A549 (cell line): ENCODE measurements around the gene CCDC60. TPM values are rescaled to one million over a fixed set of nuclear protein-coding genes. Genes with fewer than 3 reads are reported as not detected.

Experiments
- ATAC-seq, 2 experiments: fragments of 200-7000 bp in 1 of 2; fragments of >200 bp in 1 of 2; cut with Nextera tagmentation in 1 of 2; cut with Tn5 transposase in 1 of 2; 3 replicates each; pipeline versions ENCODE4 v1.8.0 to v1.9.1; 2018 to 2020; ENCODE audit warnings: mild to moderate bottlenecking in 1 of 2, moderate library complexity in 1 of 2
- CTCF ChIA-PET: fragments of 300-600 bp; sonication (Branson Sonifier 250); formaldehyde crosslinking; extraction: SDS; loops from one replicate; lab custom pipeline; 2021; ENCODE audit warnings: antibody characterized with exemption, inconsistent platforms; lab: Yijun Ruan, JAX
- POLR2A ChIA-PET: fragments of 350-600 bp; formaldehyde crosslinking; extraction: SDS; loops from one replicate; lab custom pipeline; 2021; ENCODE audit warnings: antibody characterized with exemption, inconsistent platforms; lab: Yijun Ruan, JAX
- DNase-seq, 2 experiments: peaks; one replicate each; pipeline versions ENCODE4 v3.0.0 to v3.0.0-alpha.2; 2011 to 2016; ENCODE audit warnings: low read depth in 1 of 2, low spot score in 1 of 2
- FAIRE-seq: peaks from 2 replicates; lab custom pipeline; 2011; peaks lifted over from hg19 to GRCh38; lab: Jason Lieb, UNC
- H3K27ac ChIP-seq, 2 experiments: fragments of >200 bp; sonication (Bioruptor Twin); formaldehyde crosslinking; 3 replicates each; pipeline ENCODE4 v1.5.1; 2016 to 2017
- H3K4me1 ChIP-seq: fragments of >200 bp; sonication (Bioruptor Twin); formaldehyde crosslinking; 3 replicates; pipeline ENCODE4 v1.6.1; 2016
- H3K4me2 ChIP-seq: fragments of >200 bp; sonication (Bioruptor Twin); formaldehyde crosslinking; 3 replicates; pipeline ENCODE4 v1.6.1; 2016
- H3K4me3 ChIP-seq: fragments of >200 bp; sonication (Bioruptor Twin); formaldehyde crosslinking; 3 replicates; pipeline ENCODE4 v1.5.1; 2016
- H3K9me3 ChIP-seq: fragments of >200 bp; sonication (Bioruptor Twin); formaldehyde crosslinking; 3 replicates; pipeline ENCODE4 v1.6.1; 2016
- BCL3 ChIP-seq: fragments of >200 bp; sonication (Bioruptor Twin); formaldehyde crosslinking; IDR thresholded peaks from 3 replicates; pipeline ENCODE4 v1.6.1; 2016
- CBX2 ChIP-seq: fragments of 200-600 bp; sonication (generic); IDR thresholded peaks from 2 replicates; pipeline ENCODE4 v1.6.1; 2016; ENCODE audit warnings: low read depth, mild to moderate bottlenecking, borderline replicate concordance
- CHD2 ChIP-seq: fragments of 150-350 bp; IDR thresholded peaks from 2 replicates; pipeline ENCODE4 v1.6.1; 2014; ENCODE audit warnings: low read length; ENCODE audit not compliant: partially characterized antibody
- E2F6 ChIP-seq: IDR thresholded peaks from 2 replicates; pipeline ENCODE4 v1.6.1; 2012; ENCODE audit warnings: low read depth, borderline replicate concordance
- EHF ChIP-seq: fragments of 250-450 bp; sonication (Bioruptor Pico); IDR thresholded peaks from 2 replicates; pipeline ENCODE4 v1.5.0; 2020; ENCODE audit warnings: mild to moderate bottlenecking
- ESRRA ChIP-seq: fragments of 150-350 bp; IDR thresholded peaks from 2 replicates; pipeline ENCODE4 v1.6.1; 2014; ENCODE audit warnings: mild to moderate bottlenecking, low read length, borderline replicate concordance
- FOXS1 ChIP-seq: fragments of 250-450 bp; sonication (Bioruptor Pico); IDR thresholded peaks from 2 replicates; pipeline ENCODE4 v1.5.0; 2020; ENCODE audit warnings: mild to moderate bottlenecking, moderate library complexity
- HES2 ChIP-seq: fragments of >200 bp; sonication (Bioruptor Twin); formaldehyde crosslinking; IDR thresholded peaks from 2 replicates; pipeline ENCODE4 v1.6.1; 2016
- HEYL ChIP-seq: fragments of 250-450 bp; sonication (Bioruptor Pico); IDR thresholded peaks from 2 replicates; pipeline ENCODE4 v1.8.0; 2021; ENCODE audit warnings: mild to moderate bottlenecking, moderate library complexity
- HMGXB4 ChIP-seq: fragments of 250-450 bp; sonication (Bioruptor Pico); IDR thresholded peaks from 2 replicates; pipeline ENCODE4 v1.5.0; 2021; ENCODE audit warnings: mild to moderate bottlenecking, moderate library complexity, borderline replicate concordance
- HOXB13 ChIP-seq: fragments of 250-450 bp; sonication (Bioruptor Pico); IDR thresholded peaks from 2 replicates; pipeline ENCODE4 v1.5.0; 2020; ENCODE audit warnings: low read depth, mild to moderate bottlenecking, moderate library complexity
- KDM5A ChIP-seq: fragments of 200-600 bp; sonication (generic); IDR thresholded peaks from 2 replicates; pipeline ENCODE4 v1.6.1; 2016; ENCODE audit warnings: antibody characterized with exemption, mild to moderate bottlenecking
- MYC ChIP-seq: IDR thresholded peaks from 2 replicates; pipeline ENCODE4 v1.6.1; 2012; ENCODE audit warnings: mild to moderate bottlenecking, inconsistent platforms, low read length, improper control_type of control experiment, borderline replicate concordance
- NFE2L2 ChIP-seq: fragments of 150-350 bp; conservative IDR thresholded peaks from 2 replicates; pipeline ENCODE4 v1.6.1; 2014; ENCODE audit warnings: low read length
- NR3C1 ChIP-seq: fragments of >200 bp; sonication (Bioruptor Twin); formaldehyde crosslinking; IDR thresholded peaks from 3 replicates; pipeline ENCODE4 v1.6.1; 2017
- POLR2A ChIP-seq: IDR thresholded peaks from 2 replicates; pipeline ENCODE4 v1.6.1; 2012; ENCODE audit warnings: mild to moderate bottlenecking, low read length
- SREBF2 ChIP-seq: fragments of 450-650 bp; IDR thresholded peaks from 2 replicates; pipeline ENCODE4 v1.6.1; 2014; ENCODE audit warnings: mild to moderate bottlenecking, moderate library complexity
- TFCP2L1 ChIP-seq: fragments of 250-450 bp; sonication (Bioruptor Pico); IDR thresholded peaks from 2 replicates; pipeline ENCODE4 v1.5.0; 2021; ENCODE audit warnings: mild to moderate bottlenecking
- WGBS: methylation state at CpG from one replicate; pipeline ENCODE4 v1.1.6; 2017; ENCODE audit errors: missing lambda C conversion rate; 5-methylcytosine and 5-hydroxymethylcytosine counted together
- polyA plus RNA-seq, 4 experiments: library from polyadenylated mRNA; depleted of rRNA in 3 of 4; stranded (reverse); fragments of >200 nt; fragmentation: RNase III in 1 of 4; extraction: RNeasy Plus Mini Kit Qiagen cat#74134 plus additional on column Dnase treatment in 1 of 4; gene quantifications; 2 replicates in 3 of 4; 3 replicates in 1 of 4; pipeline ENCODE4 v1.2.3, GENCODE V29; 2011 to 2017
- TF ChIP-seq, protein P1 (sequence below): fragments of 450-650 bp; IDR thresholded peaks from 2 replicates; pipeline ENCODE4 v1.6.1; 2014; ENCODE audit warnings: antibody characterized with exemption
- TF ChIP-seq, protein P2 (sequence below): fragments of >200 bp; sonication (Bioruptor Twin); formaldehyde crosslinking; IDR thresholded peaks from 3 replicates; pipeline ENCODE4 v1.5.1; 2016
- TF ChIP-seq, protein P3 (sequence below): fragments of 250-450 bp; sonication (Bioruptor Pico); IDR thresholded peaks from 2 replicates; pipeline ENCODE4 v1.5.0; 2020; ENCODE audit warnings: low read depth, mild to moderate bottlenecking, moderate library complexity
- TF ChIP-seq, protein P4 (sequence below): fragments of 200-600 bp; sonication (generic); IDR thresholded peaks from 2 replicates; pipeline ENCODE4 v1.6.1; 2016; ENCODE audit warnings: antibody characterized with exemption, mild to moderate bottlenecking, moderate library complexity

CCDC60 gene
- polyA plus RNA-seq, 2 of the 4 experiments (the other 2 are of a cell fraction), result 0.09 TPM; not detected in 1

- FAIRE-seq, result no peak
- ATAC-seq, result no peak
- ChIA-PET POLR2A (no interaction called here), CTCF (interaction anchor here (0.6 to 1.8 kb wide), 3 partner anchors 33 to 521 kb away, joined by 3 read pairs; no protein-coding TSS in a partner anchor)
- DNase-seq, result no peak
- Histone ChIP-seq H3K27ac (no peak overlapping the region), H3K4me3 (no peak overlapping the region), H3K4me2 (no peak overlapping the region), H3K4me1 (no peaks in the 10 kb centered on the region), H3K9me3 (peaks cover 3% of the 10 kb centered on the region; the same call in 1 of the 3 replicates)
- TF ChIP-seq KDM5A (no peak), BCL3 (no peak), NFE2L2 (no peak), TFCP2L1 (CRISPR knock-in tag) (no peak), FOXS1 (CRISPR knock-in tag) (no peak), NR3C1 (no peak), E2F6 (no peak), CBX2 (no peak)
- TF ChIP-seq, protein P1, sequence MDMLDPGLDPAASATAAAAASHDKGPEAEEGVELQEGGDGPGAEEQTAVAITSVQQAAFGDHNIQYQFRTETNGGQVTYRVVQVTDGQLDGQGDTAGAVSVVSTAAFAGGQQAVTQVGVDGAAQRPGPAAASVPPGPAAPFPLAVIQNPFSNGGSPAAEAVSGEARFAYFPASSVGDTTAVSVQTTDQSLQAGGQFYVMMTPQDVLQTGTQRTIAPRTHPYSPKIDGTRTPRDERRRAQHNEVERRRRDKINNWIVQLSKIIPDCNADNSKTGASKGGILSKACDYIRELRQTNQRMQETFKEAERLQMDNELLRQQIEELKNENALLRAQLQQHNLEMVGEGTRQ, result no peak
- 2% methylated on average over 10 of the region's 10 CpGs for WGBS
Measured at GRCh38 chr12:119479121-119479561, 144.6 kb downstream of the CCDC60 start.

- POLR2A ChIA-PET, result no interaction called here
- CTCF ChIA-PET, result no interaction called here
- Histone ChIP-seq H3K4me1 (no peaks in the 10 kb centered on the region), H3K27ac (no peak overlapping the region), H3K9me3 (peaks cover 3% of the 10 kb centered on the region; the same call in 1 of the 3 replicates), H3K4me2 (no peak overlapping the region), H3K4me3 (no peak overlapping the region)
- no peak for ATAC-seq
- 3% methylated on average over 1 of the region's 1 CpG for WGBS
- FAIRE-seq, result no peak
- DNase-seq, result no peak
- no peak for TF ChIP-seq HOXB13 (CRISPR knock-in tag)
- no peak for TF ChIP-seq ESRRA
- TF ChIP-seq, protein P2, sequence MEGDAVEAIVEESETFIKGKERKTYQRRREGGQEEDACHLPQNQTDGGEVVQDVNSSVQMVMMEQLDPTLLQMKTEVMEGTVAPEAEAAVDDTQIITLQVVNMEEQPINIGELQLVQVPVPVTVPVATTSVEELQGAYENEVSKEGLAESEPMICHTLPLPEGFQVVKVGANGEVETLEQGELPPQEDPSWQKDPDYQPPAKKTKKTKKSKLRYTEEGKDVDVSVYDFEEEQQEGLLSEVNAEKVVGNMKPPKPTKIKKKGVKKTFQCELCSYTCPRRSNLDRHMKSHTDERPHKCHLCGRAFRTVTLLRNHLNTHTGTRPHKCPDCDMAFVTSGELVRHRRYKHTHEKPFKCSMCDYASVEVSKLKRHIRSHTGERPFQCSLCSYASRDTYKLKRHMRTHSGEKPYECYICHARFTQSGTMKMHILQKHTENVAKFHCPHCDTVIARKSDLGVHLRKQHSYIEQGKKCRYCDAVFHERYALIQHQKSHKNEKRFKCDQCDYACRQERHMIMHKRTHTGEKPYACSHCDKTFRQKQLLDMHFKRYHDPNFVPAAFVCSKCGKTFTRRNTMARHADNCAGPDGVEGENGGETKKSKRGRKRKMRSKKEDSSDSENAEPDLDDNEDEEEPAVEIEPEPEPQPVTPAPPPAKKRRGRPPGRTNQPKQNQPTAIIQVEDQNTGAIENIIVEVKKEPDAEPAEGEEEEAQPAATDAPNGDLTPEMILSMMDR, result no peak
- TF ChIP-seq MYC, result no peak
- no peak for TF ChIP-seq CHD2
- TF ChIP-seq BCL3, result no peak
- TF ChIP-seq NFE2L2, result no peak
- TF ChIP-seq HEYL (CRISPR knock-in tag), result no peak
- TF ChIP-seq HES2, result no peak
- no peak for TF ChIP-seq EHF (CRISPR knock-in tag)
- no peak for TF ChIP-seq HMGXB4 (CRISPR knock-in tag)
- TF ChIP-seq, protein P3, sequence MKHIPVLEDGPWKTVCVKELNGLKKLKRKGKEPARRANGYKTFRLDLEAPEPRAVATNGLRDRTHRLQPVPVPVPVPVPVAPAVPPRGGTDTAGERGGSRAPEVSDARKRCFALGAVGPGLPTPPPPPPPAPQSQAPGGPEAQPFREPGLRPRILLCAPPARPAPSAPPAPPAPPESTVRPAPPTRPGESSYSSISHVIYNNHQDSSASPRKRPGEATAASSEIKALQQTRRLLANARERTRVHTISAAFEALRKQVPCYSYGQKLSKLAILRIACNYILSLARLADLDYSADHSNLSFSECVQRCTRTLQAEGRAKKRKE, result no peak
- TF ChIP-seq E2F6, result no peak
- TF ChIP-seq, protein P4, sequence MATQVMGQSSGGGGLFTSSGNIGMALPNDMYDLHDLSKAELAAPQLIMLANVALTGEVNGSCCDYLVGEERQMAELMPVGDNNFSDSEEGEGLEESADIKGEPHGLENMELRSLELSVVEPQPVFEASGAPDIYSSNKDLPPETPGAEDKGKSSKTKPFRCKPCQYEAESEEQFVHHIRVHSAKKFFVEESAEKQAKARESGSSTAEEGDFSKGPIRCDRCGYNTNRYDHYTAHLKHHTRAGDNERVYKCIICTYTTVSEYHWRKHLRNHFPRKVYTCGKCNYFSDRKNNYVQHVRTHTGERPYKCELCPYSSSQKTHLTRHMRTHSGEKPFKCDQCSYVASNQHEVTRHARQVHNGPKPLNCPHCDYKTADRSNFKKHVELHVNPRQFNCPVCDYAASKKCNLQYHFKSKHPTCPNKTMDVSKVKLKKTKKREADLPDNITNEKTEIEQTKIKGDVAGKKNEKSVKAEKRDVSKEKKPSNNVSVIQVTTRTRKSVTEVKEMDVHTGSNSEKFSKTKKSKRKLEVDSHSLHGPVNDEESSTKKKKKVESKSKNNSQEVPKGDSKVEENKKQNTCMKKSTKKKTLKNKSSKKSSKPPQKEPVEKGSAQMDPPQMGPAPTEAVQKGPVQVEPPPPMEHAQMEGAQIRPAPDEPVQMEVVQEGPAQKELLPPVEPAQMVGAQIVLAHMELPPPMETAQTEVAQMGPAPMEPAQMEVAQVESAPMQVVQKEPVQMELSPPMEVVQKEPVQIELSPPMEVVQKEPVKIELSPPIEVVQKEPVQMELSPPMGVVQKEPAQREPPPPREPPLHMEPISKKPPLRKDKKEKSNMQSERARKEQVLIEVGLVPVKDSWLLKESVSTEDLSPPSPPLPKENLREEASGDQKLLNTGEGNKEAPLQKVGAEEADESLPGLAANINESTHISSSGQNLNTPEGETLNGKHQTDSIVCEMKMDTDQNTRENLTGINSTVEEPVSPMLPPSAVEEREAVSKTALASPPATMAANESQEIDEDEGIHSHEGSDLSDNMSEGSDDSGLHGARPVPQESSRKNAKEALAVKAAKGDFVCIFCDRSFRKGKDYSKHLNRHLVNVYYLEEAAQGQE, result no peak
- TF ChIP-seq SREBF2, result no peak
- no peak for TF ChIP-seq POLR2A
Measured at GRCh38 chr12:119480551-119480950, 146.0 kb downstream of the CCDC60 start.
